Adrenal gland (tissue), 5 donors: ENCODE data around the gene PKNOX2.

Experiments used
- POLR2A ChIP-seq, 2 donors: fragments of 450-650 bp; IDR thresholded peaks; one replicate each; pipeline ENCODE4 v1.6.1; 2017; ENCODE audit warnings: antibody characterized with exemption in 2 of 2, mild to moderate bottlenecking in 2 of 2, moderate library complexity in 1 of 2
- TF ChIP-seq, protein P1 (sequence below), 6 experiments: fragments of 450-650 bp in 4 of 6; fragments of 200-600 bp in 2 of 6; sonication (generic) in 1 of 6; IDR thresholded peaks; 1 replicate in 5 of 6; 2 replicates in 1 of 6; pipeline versions ENCODE4 v1.5.1 to v1.8.0; 2016 to 2021; ENCODE audit warnings: antibody characterized with exemption in 6 of 6, mild to moderate bottlenecking in 2 of 6, moderate library complexity in 1 of 6
- donor health status: DM: no; HTN: no; CAD: no.

GRCh38 chr11:125272092-125272491 lies 107.5 kb downstream of the PKNOX2 start:
- TF ChIP-seq, protein P1, sequence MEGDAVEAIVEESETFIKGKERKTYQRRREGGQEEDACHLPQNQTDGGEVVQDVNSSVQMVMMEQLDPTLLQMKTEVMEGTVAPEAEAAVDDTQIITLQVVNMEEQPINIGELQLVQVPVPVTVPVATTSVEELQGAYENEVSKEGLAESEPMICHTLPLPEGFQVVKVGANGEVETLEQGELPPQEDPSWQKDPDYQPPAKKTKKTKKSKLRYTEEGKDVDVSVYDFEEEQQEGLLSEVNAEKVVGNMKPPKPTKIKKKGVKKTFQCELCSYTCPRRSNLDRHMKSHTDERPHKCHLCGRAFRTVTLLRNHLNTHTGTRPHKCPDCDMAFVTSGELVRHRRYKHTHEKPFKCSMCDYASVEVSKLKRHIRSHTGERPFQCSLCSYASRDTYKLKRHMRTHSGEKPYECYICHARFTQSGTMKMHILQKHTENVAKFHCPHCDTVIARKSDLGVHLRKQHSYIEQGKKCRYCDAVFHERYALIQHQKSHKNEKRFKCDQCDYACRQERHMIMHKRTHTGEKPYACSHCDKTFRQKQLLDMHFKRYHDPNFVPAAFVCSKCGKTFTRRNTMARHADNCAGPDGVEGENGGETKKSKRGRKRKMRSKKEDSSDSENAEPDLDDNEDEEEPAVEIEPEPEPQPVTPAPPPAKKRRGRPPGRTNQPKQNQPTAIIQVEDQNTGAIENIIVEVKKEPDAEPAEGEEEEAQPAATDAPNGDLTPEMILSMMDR (IDR thresholded peaks at IDR 0.05): no peak
- TF ChIP-seq POLR2A (IDR thresholded peaks at IDR 0.05): no peak
